ENCODE measurements around the gene RBL2. TPM values are rescaled to one million over a fixed set of nuclear protein-coding genes. Genes with fewer than 3 reads are reported as not detected.
"Not testable (repeated sequence)": the region's sequence is repeated elsewhere in the genome, so short reads cannot be mapped to it uniquely, and the experiment has no call there.

Gene RBL2
- total RNA-seq, 1 experiment from 2014 or later: 43.5 TPM

- Histone ChIP-seq H3K4me3 (no peak overlapping the region), H3K4me1 (replicated peaks) (peaks cover 6% of the 10 kb centered on the region), H3K36me3 (no peaks in the 10 kb centered on the region), H3K27me3 (replicated peaks) (no peaks in the 10 kb centered on the region), H3K27ac (no peak overlapping the region), H3K9me3 (replicated peaks) (no peaks in the 10 kb centered on the region)
- DNase-seq (ENCODE audit: low read depth in 1 of 2, low spot score in 2 of 2): no peak
These were observed 84.5 kb downstream of the RBL2 start for GRCh38 chr16:53518550-53519416.

DNA sequence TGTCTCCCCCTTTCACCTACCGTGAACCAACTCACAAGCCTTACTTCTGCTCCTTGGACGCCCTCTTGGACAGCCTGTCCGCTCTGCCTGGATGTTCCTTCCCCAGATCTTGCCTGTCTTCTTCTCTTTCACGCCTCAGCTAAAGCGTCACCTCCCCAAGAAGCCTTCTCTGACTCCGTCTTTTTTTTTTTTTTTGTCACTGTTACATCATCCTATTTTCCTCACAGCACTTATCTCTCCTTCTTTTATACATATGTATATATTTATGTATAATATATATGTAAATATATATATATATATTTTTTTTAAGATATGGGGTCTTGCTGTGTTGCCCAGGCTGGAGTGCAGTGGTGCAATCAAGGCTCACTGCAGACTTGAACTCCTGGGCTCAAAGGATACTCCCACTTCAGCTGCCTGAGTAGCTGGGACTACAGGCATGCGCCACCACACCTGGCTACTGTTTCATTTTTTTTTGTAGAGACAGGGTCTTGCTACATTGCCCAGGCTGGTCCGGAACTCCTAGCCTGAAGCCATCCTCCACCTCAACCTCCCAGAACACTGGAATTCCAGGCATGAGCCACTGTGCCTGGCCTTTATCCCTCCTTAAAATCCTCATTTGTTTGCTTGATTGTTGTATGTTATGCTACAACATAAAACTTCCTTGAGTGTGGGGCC is 85.3 kb downstream of the RBL2 start:
- H3K4me1 ChIP-seq (replicated peaks): peaks cover 6% of the 10 kb centered on the region
- H3K4me3 ChIP-seq: no peak overlapping the region
- no peaks in the 10 kb centered on the region for H3K9me3 ChIP-seq (replicated peaks)
- H3K36me3 ChIP-seq: no peaks in the 10 kb centered on the region
- H3K27ac ChIP-seq: no peak overlapping the region
- H3K27me3 ChIP-seq (replicated peaks): no peaks in the 10 kb centered on the region
- DNase-seq (ENCODE audit: low read depth in 1 of 2, low spot score in 2 of 2): no peak

GRCh38 chr16:53523126-53523804 is 89.0 kb downstream of the RBL2 start:
- Histone ChIP-seq H3K9me3 (replicated peaks) (no peaks in the 10 kb centered on the region), H3K27me3 (replicated peaks) (no peaks in the 10 kb centered on the region), H3K4me1 (replicated peaks) (peaks cover 6% of the 10 kb centered on the region), H3K36me3 (no peaks in the 10 kb centered on the region), H3K4me3 (no peak overlapping the region), H3K27ac (no peak overlapping the region)
- no peak for DNase-seq (ENCODE audit: low read depth in 1 of 2, low spot score in 2 of 2)

DNA sequence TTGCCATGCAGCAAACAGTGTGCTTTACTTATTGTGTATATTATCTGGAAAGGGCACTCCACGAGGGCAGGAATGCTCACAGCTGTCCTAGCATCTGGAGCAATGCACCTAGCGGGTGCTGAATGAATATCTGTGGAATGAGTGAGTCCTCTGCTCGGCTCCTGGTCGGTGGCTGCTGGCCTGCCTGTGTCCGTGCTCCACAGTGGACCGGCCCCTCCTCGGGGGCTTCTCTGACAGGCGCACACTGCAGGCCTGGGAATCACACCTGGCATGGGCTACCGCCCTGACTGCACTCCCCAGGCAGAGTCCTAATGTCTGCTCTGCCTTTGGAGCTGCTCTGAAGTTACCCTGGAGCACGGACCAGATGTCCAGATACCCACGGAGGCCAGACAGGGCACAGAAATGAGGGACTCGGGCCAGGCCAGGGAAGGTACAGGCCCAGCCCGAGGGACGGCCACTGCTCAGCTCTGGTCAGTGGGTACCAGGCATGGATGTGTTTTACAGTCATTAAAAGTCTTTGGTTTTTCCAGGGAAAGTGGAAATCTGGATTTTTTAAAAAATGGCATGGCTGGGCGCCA is 89.8 kb downstream of the RBL2 start:
- Histone ChIP-seq H3K9me3 (replicated peaks) (no peaks in the 10 kb centered on the region), H3K36me3 (no peaks in the 10 kb centered on the region), H3K4me3 (no peak overlapping the region), H3K27me3 (replicated peaks) (no peaks in the 10 kb centered on the region), H3K27ac (no peak overlapping the region), H3K4me1 (replicated peaks) (peaks cover under 1% of the 10 kb centered on the region; the same call in 1 of the 2 replicates)
- no peak for DNase-seq (ENCODE audit: low read depth in 1 of 2, low spot score in 2 of 2)

GRCh38 chr16:53528797-53529196 is 94.5 kb downstream of the RBL2 start:
- Histone ChIP-seq H3K4me3 (no peak overlapping the region), H3K9me3 (replicated peaks) (no peaks in the 10 kb centered on the region), H3K27ac (no peak overlapping the region), H3K36me3 (no peaks in the 10 kb centered on the region), H3K4me1 (replicated peaks) (no peaks in the 10 kb centered on the region), H3K27me3 (replicated peaks) (no peaks in the 10 kb centered on the region)
- DNase-seq (ENCODE audit: low read depth in 1 of 2, low spot score in 2 of 2): no peak

DNA sequence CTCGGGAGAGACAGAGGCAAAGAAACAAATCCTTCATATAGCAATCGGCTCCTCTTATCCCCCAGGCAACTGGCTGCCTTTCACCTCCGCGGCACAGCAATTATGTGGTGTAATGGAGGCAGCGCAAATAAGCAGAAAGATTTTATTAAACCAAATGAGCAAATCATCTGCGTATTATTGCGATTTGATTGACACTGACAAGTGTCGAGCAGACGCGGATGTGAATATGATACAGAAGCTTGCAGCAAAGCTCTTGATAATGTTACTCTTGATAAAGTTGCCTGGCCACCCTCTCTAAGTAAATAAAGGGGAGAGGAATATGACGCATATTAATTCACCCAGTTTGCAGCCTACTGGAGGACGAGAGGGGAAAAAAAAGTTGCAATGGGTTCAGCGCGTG is 95.2 kb downstream of the RBL2 start:
- Histone ChIP-seq H3K27ac (no peak overlapping the region), H3K27me3 (replicated peaks) (no peaks in the 10 kb centered on the region), H3K36me3 (no peaks in the 10 kb centered on the region), H3K9me3 (replicated peaks) (no peaks in the 10 kb centered on the region), H3K4me1 (replicated peaks) (no peaks in the 10 kb centered on the region), H3K4me3 (no peak overlapping the region)
- no peak for DNase-seq (ENCODE audit: low read depth in 1 of 2, low spot score in 2 of 2)

DNA sequence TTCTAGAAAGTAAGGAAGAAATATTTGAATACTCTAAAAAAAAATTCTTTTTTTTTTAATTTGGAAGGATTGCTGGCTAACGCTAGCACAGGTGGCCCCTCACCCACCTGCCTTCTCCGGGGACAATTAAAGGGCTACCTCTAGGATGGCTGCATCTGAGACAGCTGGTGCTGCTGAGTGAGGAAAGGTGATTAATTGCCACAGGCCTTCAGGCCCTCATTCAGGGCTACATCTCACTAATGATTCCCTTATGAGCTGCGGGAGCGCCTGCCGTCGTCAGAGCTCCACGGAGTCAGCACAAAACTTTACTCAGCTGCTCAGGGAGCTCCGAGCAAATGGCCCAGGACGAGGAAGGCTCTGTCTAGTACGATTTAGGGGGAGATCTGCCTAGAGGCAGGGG is 95.8 kb downstream of the RBL2 start:
- DNase-seq (ENCODE audit: low read depth in 1 of 2, low spot score in 2 of 2): no peak
- Histone ChIP-seq H3K27ac (no peak overlapping the region), H3K9me3 (replicated peaks) (no peaks in the 10 kb centered on the region), H3K27me3 (replicated peaks) (no peaks in the 10 kb centered on the region), H3K4me3 (no peak overlapping the region), H3K36me3 (no peaks in the 10 kb centered on the region), H3K4me1 (replicated peaks) (no peaks in the 10 kb centered on the region)

DNA sequence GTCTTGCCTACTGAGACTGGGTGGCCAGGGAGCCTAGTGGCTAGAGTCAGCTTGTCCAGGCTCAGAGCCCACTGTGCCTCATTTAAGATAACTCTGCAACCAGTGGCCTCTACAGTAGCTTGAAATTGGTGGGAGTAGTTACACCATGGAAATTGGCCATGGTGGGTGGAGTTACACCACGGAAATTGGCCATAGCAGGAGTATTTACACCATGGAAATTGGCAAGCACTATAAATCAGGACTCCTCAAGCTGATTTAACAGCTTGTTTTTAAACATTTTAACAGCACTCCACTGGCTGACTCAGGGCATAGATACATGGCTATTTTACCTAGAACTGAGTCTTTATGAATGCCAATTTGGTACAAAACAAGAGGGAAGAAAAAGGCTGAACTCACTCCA is 96.5 kb downstream of the RBL2 start:
- DNase-seq (ENCODE audit: low read depth in 1 of 2, low spot score in 2 of 2): no peak

DNA sequence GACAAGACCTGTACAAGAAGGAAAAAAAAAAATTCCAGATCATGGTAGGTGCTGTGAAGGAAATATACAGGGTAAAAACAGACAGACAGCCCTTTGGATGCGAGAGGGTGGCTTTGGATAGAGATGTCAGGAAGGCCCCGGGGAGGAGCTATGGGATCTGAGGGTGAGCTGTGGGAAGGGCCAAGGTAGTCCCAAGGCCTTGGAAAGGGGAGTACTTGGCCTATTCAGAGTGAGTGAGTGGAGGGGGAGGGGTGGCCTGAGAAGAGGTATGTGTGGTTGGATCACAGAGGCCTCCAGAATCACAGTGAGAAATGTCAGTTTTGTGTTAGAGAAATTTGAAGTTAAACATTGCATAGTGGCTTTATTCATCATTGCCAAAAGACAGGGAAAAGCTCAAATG is 99.9 kb downstream of the RBL2 start:
- no peak overlapping the region for H3K27ac ChIP-seq
- H3K36me3 ChIP-seq: no peaks in the 10 kb centered on the region
- DNase-seq (ENCODE audit: low read depth in 1 of 2, low spot score in 2 of 2): no peak
- no peaks in the 10 kb centered on the region for H3K27me3 ChIP-seq (replicated peaks)
- no peaks in the 10 kb centered on the region for H3K9me3 ChIP-seq (replicated peaks)
- no peak overlapping the region for H3K4me3 ChIP-seq
- H3K4me1 ChIP-seq (replicated peaks): no peaks in the 10 kb centered on the region

More for the DNA sequence above, 96.5 kb downstream of the RBL2 start:
- H3K27ac ChIP-seq: no peak overlapping the region
- no peaks in the 10 kb centered on the region for H3K9me3 ChIP-seq (replicated peaks)
- H3K4me3 ChIP-seq: no peak overlapping the region
- H3K36me3 ChIP-seq: no peaks in the 10 kb centered on the region
- no peaks in the 10 kb centered on the region for H3K4me1 ChIP-seq (replicated peaks)
- H3K27me3 ChIP-seq (replicated peaks): no peaks in the 10 kb centered on the region

- no peak for DNase-seq (ENCODE audit: low read depth in 1 of 2, low spot score in 2 of 2)
- Histone ChIP-seq H3K9me3 (replicated peaks) (no peaks in the 10 kb centered on the region), H3K27me3 (replicated peaks) (no peaks in the 10 kb centered on the region; the same call in 1 of the 2 replicates), H3K36me3 (no peaks in the 10 kb centered on the region), H3K4me3 (no peak overlapping the region), H3K27ac (no peak overlapping the region), H3K4me1 (replicated peaks) (no peaks in the 10 kb centered on the region)
These were observed 103.4 kb downstream of the RBL2 start for GRCh38 chr16:53537626-53538025.

GRCh38 chr16:53539346-53539745 is 105.1 kb downstream of the RBL2 start:
- not testable (repeated sequence) for H3K36me3 ChIP-seq; H3K27ac ChIP-seq; H3K4me1 ChIP-seq (replicated peaks); H3K9me3 ChIP-seq (replicated peaks); H3K27me3 ChIP-seq (replicated peaks); DNase-seq (ENCODE audit: low read depth in 1 of 2, low spot score in 2 of 2); H3K4me3 ChIP-seq

GRCh38 chr16:53539759-53540718 is 105.8 kb downstream of the RBL2 start:
- H3K9me3 ChIP-seq (replicated peaks); H3K36me3 ChIP-seq; H3K4me3 ChIP-seq; H3K4me1 ChIP-seq (replicated peaks); H3K27ac ChIP-seq; DNase-seq (ENCODE audit: low read depth in 1 of 2, low spot score in 2 of 2); H3K27me3 ChIP-seq (replicated peaks): not testable (repeated sequence)
